NCI-H524 (cell line): Measurements from ENCODE around the gene COL20A1.

Experiments used
- DNase-seq, 2 experiments: peaks; one replicate each; lab custom pipeline; 2025; lab: John Stamatoyannopoulos, UW

COL20A1 gene

GRCh38 chr20:63363013-63363957 lies 70.3 kb downstream of the COL20A1 start:
- no peak for DNase-seq

GRCh38 chr20:63363981-63364561 lies 71.1 kb downstream of the COL20A1 start:
- DNase-seq, result peak in 1 of 2 experiments; percentile 59

- DNase-seq, result no peak
These were observed 72.0 kb downstream of the COL20A1 start for GRCh38 chr20:63364801-63365585.

GRCh38 chr20:63365601-63366389 lies 72.8 kb downstream of the COL20A1 start:
- no peak for DNase-seq

GRCh38 chr20:63366390-63367365 lies 73.7 kb downstream of the COL20A1 start:
- peak in 1 of 2 experiments; percentile 53 for DNase-seq

GRCh38 chr20:63367446-63368055 lies 74.6 kb downstream of the COL20A1 start:
- DNase-seq, result no peak

- DNase-seq, result no peak
These were observed 75.2 kb downstream of the COL20A1 start for GRCh38 chr20:63368151-63368550.

- no peak for DNase-seq
These were observed 76.1 kb downstream of the COL20A1 start for GRCh38 chr20:63369024-63369530.

GRCh38 chr20:63369724-63370617 lies 77.0 kb downstream of the COL20A1 start:
- no peak for DNase-seq

GRCh38 chr20:63370618-63371187 lies 77.7 kb downstream of the COL20A1 start:
- peak; percentile 56 to 80 for DNase-seq

GRCh38 chr20:63371291-63371865 lies 78.4 kb downstream of the COL20A1 start:
- no peak for DNase-seq

- peak in 1 of 2 experiments; percentile 44 for DNase-seq
These were observed 80.2 kb downstream of the COL20A1 start for GRCh38 chr20:63372971-63373885.

- DNase-seq, result no peak
These were observed 81.0 kb downstream of the COL20A1 start for GRCh38 chr20:63373996-63374395.

GRCh38 chr20:63374504-63374903 lies 81.5 kb downstream of the COL20A1 start:
- DNase-seq, result no peak

GRCh38 chr20:63375438-63375837 lies 82.5 kb downstream of the COL20A1 start:
- DNase-seq, result no peak

GRCh38 chr20:63376283-63377250 lies 83.6 kb downstream of the COL20A1 start:
- DNase-seq, result no peak
